ENCODE results near the gene RANBP1.

DNA sequence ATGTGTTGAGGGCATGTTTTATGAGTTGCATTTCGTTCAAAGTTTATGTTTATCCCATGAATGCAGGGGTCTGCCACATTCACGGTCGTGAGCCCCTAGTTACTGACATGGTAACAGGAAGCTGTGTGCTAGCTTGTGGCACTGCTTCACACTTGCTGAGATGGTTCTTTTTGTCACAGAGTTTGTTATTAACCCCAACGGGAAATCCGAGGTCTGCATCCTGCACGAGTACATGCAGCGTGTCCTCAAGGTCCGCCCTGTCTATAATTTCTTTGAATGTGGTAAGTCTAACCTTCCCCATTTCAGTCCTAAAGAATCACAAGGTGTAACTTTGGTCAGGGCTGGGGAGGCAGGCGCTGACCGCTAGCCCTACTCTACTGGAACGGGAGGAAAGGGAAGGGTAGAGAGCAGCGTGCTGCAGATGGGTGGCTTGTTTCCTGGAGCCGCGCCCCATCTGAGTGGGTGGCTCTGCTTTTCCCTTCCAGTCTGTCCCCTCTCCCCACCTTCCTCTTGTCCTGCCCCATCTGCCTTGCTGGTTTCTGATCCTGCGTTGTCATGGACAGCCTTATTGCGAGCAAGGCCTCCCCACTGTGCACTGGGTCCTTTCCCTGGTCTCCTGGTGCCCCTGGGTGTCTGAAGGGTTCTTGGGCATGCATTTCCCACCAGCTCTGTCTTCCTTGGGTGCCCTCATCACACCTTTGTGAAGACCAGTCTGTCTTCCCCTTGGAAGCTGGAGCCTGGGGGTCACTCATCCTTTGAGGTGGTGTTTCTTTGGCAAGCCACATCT is 24.0 kb upstream of the RANBP1 start:
- no peak for TF ChIP-seq GATA2 (IDR thresholded peaks at IDR 0.05; ENCODE audit: low read depth, low read length)
- no peak for TF ChIP-seq GATA3 (IDR thresholded peaks at IDR 0.05; ENCODE audit: low read depth, low read length)

All from SH-SY5Y (cell line).